Neuronal stem cell (in vitro differentiated cells): ENCODE results near the gene NCF4.

Experiments
- DNase-seq: peaks from one replicate; pipeline ENCODE4 v3.0.0-alpha.2; 2013; ENCODE audit warnings: low spot score
- H2AFZ ChIP-seq: one replicate; pipeline ENCODE4 v1.6.1; 2013; ENCODE audit warnings: mild to moderate bottlenecking, low read length, inconsistent platforms
- H2AK5ac ChIP-seq: 2 replicates; pipeline ENCODE4 v1.6.1; 2013; ENCODE audit warnings: low read depth, mild to moderate bottlenecking, inconsistent platforms, low read length, moderate library complexity, mixed read lengths
- H2BK120ac ChIP-seq: 2 replicates; pipeline ENCODE4 v1.6.1; 2013; ENCODE audit warnings: low read depth, mild to moderate bottlenecking, inconsistent platforms, low read length, moderate library complexity, mixed read lengths
- H2BK12ac ChIP-seq: one replicate; pipeline ENCODE4 v1.6.1; 2013; ENCODE audit warnings: low read length, inconsistent platforms
- H2BK15ac ChIP-seq: 2 replicates; pipeline ENCODE4 v1.6.1; 2013; ENCODE audit warnings: mild to moderate bottlenecking, low read length, inconsistent platforms, mixed read lengths
- H2BK5ac ChIP-seq: one replicate; pipeline ENCODE4 v1.6.1; 2013; ENCODE audit warnings: inconsistent platforms, mild to moderate bottlenecking, low read length, moderate library complexity
- H3K14ac ChIP-seq: one replicate; pipeline ENCODE4 v1.6.1; 2013; ENCODE audit warnings: low read length, inconsistent platforms
- H3K18ac ChIP-seq: 2 replicates; pipeline ENCODE4 v1.6.1; 2013; ENCODE audit warnings: low read length, inconsistent platforms
- H3K23ac ChIP-seq: 2 replicates; pipeline ENCODE4 v1.6.1; 2013; ENCODE audit warnings: low read depth, mild to moderate bottlenecking, mixed read lengths, low read length, inconsistent platforms; ENCODE audit not compliant: poor library complexity
- H3K27ac ChIP-seq: replicated peaks from 3 replicates; pipeline ENCODE4 v1.5.1; 2013; ENCODE audit warnings: low read length, inconsistent platforms
- H3K27me3 ChIP-seq, 3 experiments: 2 replicates each; pipeline ENCODE4 v1.6.1; 2013; ENCODE audit warnings: low read length in 3 of 3, mild to moderate bottlenecking in 2 of 3, inconsistent platforms in 1 of 3, low read depth in 1 of 3, mixed read lengths in 1 of 3, moderate library complexity in 1 of 3; ENCODE audit not compliant: control insufficient read depth in 3 of 3, insufficient read depth in 3 of 3
- H3K36me3 ChIP-seq, 2 donors: replicated peaks in 1 of 2; 2 replicates each; pipeline ENCODE4 v1.6.1; 2013; ENCODE audit warnings: low read length in 2 of 2; ENCODE audit not compliant: control insufficient read depth in 2 of 2, insufficient read depth in 2 of 2
- H3K4ac ChIP-seq: 2 replicates; pipeline ENCODE4 v1.6.1; 2013; ENCODE audit warnings: inconsistent platforms, mild to moderate bottlenecking, low read length, moderate library complexity
- H3K4me1 ChIP-seq, 2 donors: 1 replicate in 1 of 2; 2 replicates in 1 of 2; pipeline ENCODE4 v1.6.1; 2013; ENCODE audit warnings: low read length in 2 of 2, low read depth in 1 of 2; ENCODE audit not compliant: control insufficient read depth in 2 of 2, insufficient read depth in 1 of 2
- H3K4me2 ChIP-seq: one replicate; pipeline ENCODE4 v1.6.1; 2013; ENCODE audit warnings: mild to moderate bottlenecking, low read length, inconsistent platforms; ENCODE audit not compliant: insufficient read depth, poor library complexity, severe bottlenecking
- H3K4me3 ChIP-seq, 2 donors: 2 replicates each; pipeline ENCODE4 v1.5.1; 2013; ENCODE audit warnings: low read length in 2 of 2, mild to moderate bottlenecking in 2 of 2, inconsistent platforms in 1 of 2, moderate library complexity in 1 of 2
- H3K79me1 ChIP-seq: one replicate; pipeline ENCODE4 v1.6.1; 2013; ENCODE audit warnings: low read depth, mild to moderate bottlenecking, inconsistent platforms, low read length, moderate library complexity
- H3K9ac ChIP-seq: one replicate; pipeline ENCODE4 v1.6.1; 2013; ENCODE audit warnings: mild to moderate bottlenecking, low read depth, low read length, inconsistent platforms; ENCODE audit not compliant: poor library complexity
- H3K9me3 ChIP-seq, 2 donors: replicated peaks in 1 of 2; 2 replicates each; pipeline versions ENCODE3 to v1.6.1; 2013; ENCODE audit warnings: low read length in 2 of 2, mild to moderate bottlenecking in 2 of 2, inconsistent platforms in 1 of 2, low read depth in 1 of 2, mixed read lengths in 1 of 2, moderate library complexity in 1 of 2; ENCODE audit not compliant: control insufficient read depth in 2 of 2, insufficient read depth in 1 of 2
- H4K8ac ChIP-seq: one replicate; pipeline ENCODE4 v1.6.1; 2013; ENCODE audit warnings: low read depth, mild to moderate bottlenecking, inconsistent platforms, low read length, moderate library complexity
- H4K91ac ChIP-seq: one replicate; pipeline ENCODE4 v1.6.1; 2013; ENCODE audit warnings: low read length, low read depth, mild to moderate bottlenecking, inconsistent platforms; ENCODE audit not compliant: poor library complexity
- WGBS, 2 donors: extraction: QIAGEN DNeasy Blood & Tissue Kit; methylation state at CpG; one replicate each; pipeline ENCODE4 v1.1.7; 2013; ENCODE audit warnings: missing lambda C conversion rate in 2 of 2, mixed read lengths in 1 of 2; ENCODE audit not compliant: insufficient read length in 2 of 2, insufficient replicate concordance in 1 of 2; ENCODE audit errors: extremely low coverage in 2 of 2; 5-methylcytosine and 5-hydroxymethylcytosine counted together

Gene NCF4

DNA sequence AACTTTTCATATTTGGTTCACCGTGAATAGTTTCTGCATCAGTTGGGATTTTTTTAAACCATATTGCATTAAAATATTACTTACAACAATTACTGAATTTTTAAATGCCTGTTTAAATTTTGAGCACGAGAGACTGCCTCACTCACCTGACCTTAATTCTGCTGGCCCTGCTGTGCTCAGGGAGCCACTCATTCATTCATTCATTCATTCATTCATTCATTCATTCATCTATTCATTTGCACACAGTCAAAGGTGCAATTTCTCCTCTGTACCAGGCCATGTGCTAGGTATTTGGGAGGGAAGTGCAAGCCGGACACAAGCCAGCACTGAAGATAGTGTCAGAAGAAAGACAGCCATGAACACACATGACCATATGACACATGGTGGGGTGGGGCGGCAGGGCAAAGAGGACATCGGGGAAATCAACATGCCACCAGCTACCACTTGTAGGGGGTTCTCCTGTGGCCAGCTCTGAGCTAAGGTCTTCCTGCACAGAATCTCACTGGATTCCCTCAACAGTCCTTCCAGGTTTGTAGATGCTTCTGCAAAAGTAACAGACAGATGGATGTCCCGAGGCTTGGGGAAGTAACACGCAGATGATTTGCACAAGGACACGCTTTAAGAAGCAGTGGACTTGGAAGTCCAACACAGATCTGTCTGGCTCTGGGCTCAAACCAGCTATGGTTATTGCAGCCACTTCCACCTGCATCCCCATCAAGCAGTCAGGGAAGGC lies 52.1 kb downstream of the NCF4 start:
- Histone ChIP-seq H2BK12ac (no peak overlapping the region), H3K27me3 (peaks cover 0 to 36% (median 0%) of the 10 kb centered on the region in 3 experiments), H2BK15ac (no peak overlapping the region), H3K14ac (no peak overlapping the region), H3K4me1 (no peaks in the 10 kb centered on the region), H3K23ac (no peak overlapping the region), H3K4me2 (no peak overlapping the region), H3K36me3 (no peaks in the 10 kb centered on the region), H2BK5ac (no peak overlapping the region), H3K27ac (no peak overlapping the region), H3K9me3 (no peaks in the 10 kb centered on the region), H4K8ac (no peak overlapping the region), H3K4me3 (peak overlapping the region in 1 of 2 donors; percentile 23), H4K91ac (no peak overlapping the region), H3K18ac (no peak overlapping the region), H2BK120ac (no peak overlapping the region), H3K4ac (no peak overlapping the region), H3K79me1 (no peaks in the 10 kb centered on the region), H2AK5ac (peak overlapping the region; percentile 37), H2AFZ (no peak overlapping the region), H3K9ac (no peak overlapping the region)
- DNase-seq, result no peak
- no CpG with 5 or more reads among the region's 8 CpGs for WGBS, 2 donors

DNA sequence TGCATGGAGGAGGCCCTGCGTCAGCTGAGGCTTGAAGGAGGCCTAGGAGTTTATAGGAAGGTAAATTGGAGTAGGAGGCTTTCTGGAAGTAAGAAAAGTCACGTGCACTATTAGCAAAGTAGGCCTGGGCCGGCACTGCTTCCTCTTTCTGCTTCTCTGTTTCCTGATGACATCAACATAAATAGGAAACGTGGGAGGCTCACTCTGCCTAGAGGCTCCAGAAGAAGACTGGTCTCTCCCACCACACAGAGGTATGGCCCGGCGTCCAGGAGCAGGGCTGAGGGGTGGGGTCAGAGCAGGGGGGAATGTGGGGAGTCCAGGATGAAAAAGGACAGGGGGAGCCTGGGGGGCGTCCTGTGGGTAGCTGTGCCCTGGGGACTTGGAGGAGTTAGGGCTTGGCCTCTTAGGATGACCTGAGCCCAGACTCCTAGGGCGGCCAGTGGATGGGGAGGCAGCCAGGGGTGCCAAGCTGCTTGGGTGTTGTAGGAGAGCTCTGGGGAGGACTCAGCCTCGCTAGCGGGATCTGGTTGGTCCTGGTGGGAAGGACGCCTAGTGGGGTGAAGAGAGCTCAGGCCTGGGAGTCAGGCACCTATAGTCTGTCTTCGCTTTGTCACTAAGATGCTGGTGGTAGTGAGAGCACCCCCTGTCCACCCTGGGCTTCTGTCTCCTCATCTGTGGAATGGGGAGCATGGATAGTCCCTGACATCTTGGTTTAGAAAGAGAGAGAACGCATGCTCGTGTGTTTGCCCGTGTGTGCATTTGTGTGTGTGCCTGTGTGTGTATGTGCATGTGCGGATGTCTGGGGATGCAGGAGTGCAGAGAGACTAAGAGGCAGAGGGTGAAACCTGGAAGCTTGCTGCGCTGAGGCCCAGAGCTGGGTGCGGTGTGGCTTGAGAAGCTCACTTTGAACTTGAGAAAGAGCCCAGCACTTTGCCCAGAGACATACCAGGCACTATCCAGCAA lies 52.9 kb downstream of the NCF4 start, which contains the start of gene CSF2RB:
Gene CSF2RB, plus strand, starts transcription at position 202 of the 963 bp plus-strand sequence. CDS start 8,580 bp downstream, outside the sequence.
- Histone ChIP-seq H3K23ac (peak within 1 kb of the TSS; percentile 4), H3K27me3 (peaks cover 0 to 36% (median 0%) of the 10 kb centered on the region in 3 experiments), H2AFZ (no peak within 1 kb of the TSS), H3K9ac (no peak within 1 kb of the TSS), H3K4me2 (no peak within 1 kb of the TSS), H3K79me1 (no peaks in the 10 kb centered on the region), H2BK15ac (no peak within 1 kb of the TSS), H3K4me3 (peak within 1 kb of the TSS in 1 of 2 donors; percentile 23), H3K9me3 (no peaks in the 10 kb centered on the region), H3K4ac (no peak within 1 kb of the TSS), H2BK120ac (no peak within 1 kb of the TSS), H3K36me3 (no peaks in the 10 kb centered on the region), H2AK5ac (peak within 1 kb of the TSS; percentile 66), H3K18ac (no peak within 1 kb of the TSS), H2BK12ac (no peak within 1 kb of the TSS), H3K27ac (no peak within 1 kb of the TSS), H2BK5ac (no peak within 1 kb of the TSS), H3K4me1 (no peaks in the 10 kb centered on the region), H3K14ac (no peak within 1 kb of the TSS), H4K8ac (no peak within 1 kb of the TSS), H4K91ac (no peak within 1 kb of the TSS)
- DNase-seq, result no peak
- WGBS, 2 donors, result no CpG with 5 or more reads among the region's 18 CpGs

GRCh38 chr22:36914390-36914752 lies 53.6 kb downstream of the NCF4 start:
- Histone ChIP-seq H4K8ac (no peak overlapping the region), H2AFZ (no peak overlapping the region), H4K91ac (no peak overlapping the region), H3K27me3 (peaks cover 0 to 36% (median 0%) of the 10 kb centered on the region in 3 experiments), H3K36me3 (no peaks in the 10 kb centered on the region), H3K9ac (no peak overlapping the region), H3K9me3 (no peaks in the 10 kb centered on the region), H2BK120ac (no peak overlapping the region), H2BK15ac (no peak overlapping the region), H3K4me3 (no peak overlapping the region), H2AK5ac (no peak overlapping the region), H3K14ac (no peak overlapping the region), H3K27ac (no peak overlapping the region), H2BK5ac (no peak overlapping the region), H3K4me1 (no peaks in the 10 kb centered on the region), H3K4ac (no peak overlapping the region), H2BK12ac (no peak overlapping the region), H3K79me1 (no peaks in the 10 kb centered on the region), H3K4me2 (no peak overlapping the region), H3K18ac (no peak overlapping the region), H3K23ac (no peak overlapping the region)
- no peak for DNase-seq
- no CpG with 5 or more reads among the region's 1 CpG for WGBS, 2 donors

DNA sequence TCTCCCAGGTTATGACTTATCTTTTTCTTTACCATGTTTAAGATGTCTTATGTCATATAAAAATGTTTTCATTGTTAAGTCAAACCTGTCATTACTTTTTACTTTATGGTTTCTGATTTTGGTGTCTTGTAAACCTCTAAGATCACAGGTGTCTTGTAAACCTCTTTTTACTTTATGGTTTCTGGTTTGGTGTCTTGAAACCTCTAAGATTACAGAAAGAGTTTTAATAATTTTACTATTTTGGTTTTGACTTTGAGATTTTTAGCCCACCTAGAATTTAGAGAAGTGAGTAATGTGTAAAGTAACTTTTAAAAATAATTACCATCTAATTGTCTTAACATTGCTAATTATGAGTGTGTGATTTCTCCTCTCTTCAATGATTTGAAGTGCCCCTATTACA lies 55.2 kb downstream of the NCF4 start:
- Histone ChIP-seq H2BK120ac (no peak overlapping the region), H3K18ac (no peak overlapping the region)

More for the DNA sequence above, 55.2 kb downstream of the NCF4 start:
- no peaks in the 10 kb centered on the region for H3K79me1 ChIP-seq
- no peak overlapping the region for H3K9ac ChIP-seq
- H3K27me3 ChIP-seq, result peaks cover 0 to 30% (median 0%) of the 10 kb centered on the region in 3 experiments
- no peak overlapping the region for H2BK5ac ChIP-seq
- H3K9me3 ChIP-seq, result no peaks in the 10 kb centered on the region
- no peak for DNase-seq
- H2BK15ac ChIP-seq, result no peak overlapping the region
- no peaks in the 10 kb centered on the region for H3K4me1 ChIP-seq
- no peak overlapping the region for H3K4me3 ChIP-seq
- H3K4ac ChIP-seq, result no peak overlapping the region
- H3K14ac ChIP-seq, result no peak overlapping the region
- no peak overlapping the region for H3K4me2 ChIP-seq
- no peak overlapping the region for H2AK5ac ChIP-seq
- no peak overlapping the region for H3K27ac ChIP-seq
- no peak overlapping the region for H4K8ac ChIP-seq
- no peak overlapping the region for H3K23ac ChIP-seq
- H2BK12ac ChIP-seq, result no peak overlapping the region
- H3K36me3 ChIP-seq, result no peaks in the 10 kb centered on the region
- no peak overlapping the region for H4K91ac ChIP-seq
- no peak overlapping the region for H2AFZ ChIP-seq
